HepG2 (cell line): Measurements from ENCODE around the gene NEURL3. TPM values are rescaled to one million over a fixed set of nuclear protein-coding genes. Genes with fewer than 3 reads are reported as not detected.
A peak's percentile ranks its signal among the peaks of the same experiment; 100 is the strongest.

ENCODE experiments used
- GLI4 ChIP-seq: sonication (generic); formaldehyde crosslinking; IDR thresholded peaks from 2 replicates; pipeline ENCODE4 v1.5.1; 2020; ENCODE audit warnings: missing genetic modification reagents, mild to moderate bottlenecking, moderate library complexity, borderline replicate concordance
- GMEB1 ChIP-seq: sonication (generic); formaldehyde crosslinking; IDR thresholded peaks from 2 replicates; pipeline ENCODE4 v1.5.1; 2020; ENCODE audit warnings: missing genetic modification reagents, mild to moderate bottlenecking, borderline replicate concordance
- GRHL1 ChIP-seq: sonication (generic); formaldehyde crosslinking; conservative IDR thresholded peaks from 2 replicates; pipeline ENCODE4 v1.8.0; 2022; ENCODE audit warnings: missing genetic modification reagents
- HNRNPH1 ChIP-seq: fragments of 200-400 bp; formaldehyde crosslinking; optimal IDR thresholded peaks from 2 replicates; pipeline ENCODE3; 2017; ENCODE audit warnings: mild to moderate bottlenecking, low read depth, low read length
- JUND ChIP-seq: sonication (generic); formaldehyde crosslinking; IDR thresholded peaks from 2 replicates; pipeline ENCODE4 v1.8.0; 2022; ENCODE audit warnings: mild to moderate bottlenecking, missing genetic modification reagents
- KLF9 ChIP-seq: IDR thresholded peaks from 2 replicates; pipeline ENCODE4 v1.6.1; 2016; ENCODE audit warnings: low read depth
- MAFF ChIP-seq: IDR thresholded peaks from 2 replicates; pipeline ENCODE4 v1.6.1; 2011; ENCODE audit warnings: low read depth, low read length, improper control_type of control experiment
- MTF1 ChIP-seq: sonication (generic); formaldehyde crosslinking; IDR thresholded peaks from 2 replicates; pipeline ENCODE4 v1.5.0; 2020; ENCODE audit warnings: missing genetic modification reagents
- PHF20 ChIP-seq: sonication (generic); formaldehyde crosslinking; IDR thresholded peaks from 2 replicates; pipeline ENCODE4 v1.5.0; 2020; ENCODE audit warnings: mild to moderate bottlenecking, missing genetic modification reagents
- POLR2G ChIP-seq: fragments of 200-400 bp; formaldehyde crosslinking; IDR thresholded peaks from 2 replicates; pipeline ENCODE4 v1.6.1; 2018; ENCODE audit warnings: mild to moderate bottlenecking, low read depth, low read length, moderate library complexity
- PREB ChIP-seq: sonication (generic); formaldehyde crosslinking; IDR thresholded peaks from 2 replicates; pipeline ENCODE4 v1.4.0; 2020; ENCODE audit warnings: missing genetic modification reagents
- RXRA ChIP-seq: sonication (generic); formaldehyde crosslinking; IDR thresholded peaks from 2 replicates; pipeline ENCODE4 v1.5.1; 2020; ENCODE audit warnings: missing genetic modification reagents
- SP4 ChIP-seq: sonication (generic); formaldehyde crosslinking; IDR thresholded peaks from 2 replicates; pipeline ENCODE4 v1.8.1; 2023; ENCODE audit warnings: mild to moderate bottlenecking, missing genetic modification reagents
- TRIM22 ChIP-seq: fragments of 450-650 bp; IDR thresholded peaks from 2 replicates; pipeline ENCODE4 v1.6.1; 2017
- ZBTB38 ChIP-seq: sonication (generic); formaldehyde crosslinking; IDR thresholded peaks from 2 replicates; pipeline ENCODE4 v1.5.1; 2020; ENCODE audit warnings: mild to moderate bottlenecking, missing genetic modification reagents
- ZFP36L1 ChIP-seq: sonication (generic); formaldehyde crosslinking; IDR thresholded peaks from 2 replicates; pipeline ENCODE4 v1.8.0; 2022; ENCODE audit warnings: mild to moderate bottlenecking, missing genetic modification reagents, moderate library complexity
- ZNF674 ChIP-seq: sonication (generic); formaldehyde crosslinking; IDR thresholded peaks from 2 replicates; pipeline ENCODE4 v1.5.0; 2020; ENCODE audit warnings: low read depth, mild to moderate bottlenecking, missing genetic modification reagents
- ZNF704 ChIP-seq: sonication (generic); formaldehyde crosslinking; IDR thresholded peaks from 2 replicates; pipeline ENCODE4 v1.8.1; 2023; ENCODE audit warnings: mild to moderate bottlenecking, inconsistent platforms, moderate library complexity, missing genetic modification reagents, borderline replicate concordance
- polyA plus RNA-seq, 8 experiments: library from polyadenylated mRNA; depleted of rRNA in 3 of 8; stranded (reverse) in 7 of 8; unstranded in 1 of 8; fragments of >200 nt; fragmentation: Illumina TruSeq in 4 of 8; extraction: Trizol in 4 of 8; gene quantifications; 2 replicates each; pipeline versions ENCODE4 v1.2.1 to v1.2.3, GENCODE V29; 2011 to 2016; ENCODE audit warnings: low read depth in 4 of 8, missing spikeins in 1 of 8, mixed read lengths in 1 of 8; ENCODE audit not compliant: insufficient read depth in 1 of 8
- total RNA-seq, 5 experiments: library from RNA; depleted of rRNA; stranded (reverse); fragments of >200 nt; fragmentation: Illumina TruSeq; extraction: Trizol; gene quantifications; 2 replicates each; pipeline ENCODE4 v1.2.3, GENCODE V29; 2016; ENCODE audit warnings: low read depth in 1 of 5
- TF ChIP-seq, protein P1 (sequence below): sonication (generic); formaldehyde crosslinking; IDR thresholded peaks from 2 replicates; pipeline ENCODE4 v1.8.1; 2022; ENCODE audit warnings: mild to moderate bottlenecking, missing genetic modification reagents
- TF ChIP-seq, protein P2 (sequence below): sonication (generic); formaldehyde crosslinking; IDR thresholded peaks from 2 replicates; pipeline ENCODE4 v1.8.0; 2022; ENCODE audit warnings: mild to moderate bottlenecking, missing genetic modification reagents, moderate library complexity

Gene NEURL3
- total and polyA plus RNA-seq, 2 of the 13 experiments (the other 11 are each of a cell fraction or from before 2014, with no cell fraction given), result 0.16 to 1.2 TPM

GRCh38 chr2:96501886-96502810, 3.0 kb downstream of the NEURL3 start (continued):
- no peak for TF ChIP-seq GRHL1
- TF ChIP-seq ZNF704 (CRISPR knock-in tag), result no peak
- TF ChIP-seq MTF1, result no peak
- TF ChIP-seq GLI4 (CRISPR knock-in tag), result no peak
- TF ChIP-seq TRIM22, result no peak
- peak; percentile 90 for TF ChIP-seq RXRA (CRISPR knock-in tag)
- peak; percentile 71 for TF ChIP-seq PHF20 (CRISPR knock-in tag)
- no peak for TF ChIP-seq PREB (CRISPR knock-in tag)
- TF ChIP-seq, protein P1, sequence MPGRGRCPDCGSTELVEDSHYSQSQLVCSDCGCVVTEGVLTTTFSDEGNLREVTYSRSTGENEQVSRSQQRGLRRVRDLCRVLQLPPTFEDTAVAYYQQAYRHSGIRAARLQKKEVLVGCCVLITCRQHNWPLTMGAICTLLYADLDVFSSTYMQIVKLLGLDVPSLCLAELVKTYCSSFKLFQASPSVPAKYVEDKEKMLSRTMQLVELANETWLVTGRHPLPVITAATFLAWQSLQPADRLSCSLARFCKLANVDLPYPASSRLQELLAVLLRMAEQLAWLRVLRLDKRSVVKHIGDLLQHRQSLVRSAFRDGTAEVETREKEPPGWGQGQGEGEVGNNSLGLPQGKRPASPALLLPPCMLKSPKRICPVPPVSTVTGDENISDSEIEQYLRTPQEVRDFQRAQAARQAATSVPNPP (CRISPR knock-in tag), result no peak; the same call in 1 of the 2 replicates
- TF ChIP-seq ZNF674 (CRISPR knock-in tag), result no peak
- 0 out of 2 replicates have a peak, but pooled peaks have one; percentile 60 for TF ChIP-seq GMEB1
- no peak for TF ChIP-seq MAFF
- no peak for TF ChIP-seq HNRNPH1
- peak; percentile 58; the same call in 1 of the 2 replicates for TF ChIP-seq JUND (CRISPR knock-in tag)
- TF ChIP-seq ZBTB38 (CRISPR knock-in tag), result no peak
- TF ChIP-seq KLF9 (CRISPR knock-in tag), result no peak
- TF ChIP-seq SP4 (CRISPR knock-in tag), result 0 out of 2 replicates have a peak, but pooled peaks have one; percentile 1
- TF ChIP-seq, protein P2, sequence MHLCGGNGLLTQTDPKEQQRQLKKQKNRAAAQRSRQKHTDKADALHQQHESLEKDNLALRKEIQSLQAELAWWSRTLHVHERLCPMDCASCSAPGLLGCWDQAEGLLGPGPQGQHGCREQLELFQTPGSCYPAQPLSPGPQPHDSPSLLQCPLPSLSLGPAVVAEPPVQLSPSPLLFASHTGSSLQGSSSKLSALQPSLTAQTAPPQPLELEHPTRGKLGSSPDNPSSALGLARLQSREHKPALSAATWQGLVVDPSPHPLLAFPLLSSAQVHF, result no peak
- no peak for TF ChIP-seq ZFP36L1 (CRISPR knock-in tag)
- TF ChIP-seq POLR2G, result peak; percentile 36; the same call in 1 of the 2 replicates
